HepG2 (cell line): ENCODE measurements around the gene SCGB1C2. TPM values are rescaled to one million over a fixed set of nuclear protein-coding genes. Genes with fewer than 3 reads are reported as not detected.

Source experiments
- ATAC-seq: fragments of 200-7000 bp; cut with Tn5 transposase; 3 replicates; pipeline ENCODE4 v1.9.1; 2020; ENCODE audit warnings: mild to moderate bottlenecking, moderate library complexity
- BruUV-seq: library from RNA; stranded (reverse); fragments of 400-500 nt; replicated peaks from 2 replicates; lab custom pipeline; 2021; lab: Mats Ljungman, UMichigan
- CTCF ChIA-PET: fragments of 300-600 bp; formaldehyde crosslinking; extraction: SDS; loops from one replicate; lab custom pipeline; 2021; ENCODE audit warnings: low total read pairs, inconsistent platforms, low intra/inter-chr PET ratio; lab: Yijun Ruan, JAX
- POLR2A ChIA-PET: fragments of 350-600 bp; sonication (Branson Sonifier 250); formaldehyde crosslinking; loops from one replicate; lab custom pipeline; 2020; ENCODE audit warnings: antibody characterized with exemption, inconsistent platforms; lab: Yijun Ruan, JAX
- DNase-seq: peaks from one replicate; pipeline ENCODE4 v3.0.0-alpha.2; 2015; ENCODE audit warnings: low spot score
- FAIRE-seq: peaks from 3 replicates; lab custom pipeline; 2011; peaks lifted over from hg19 to GRCh38; lab: Jason Lieb, UNC
- H2AFZ ChIP-seq: one replicate; pipeline ENCODE4 v1.6.1; 2011; ENCODE audit warnings: low read length, inconsistent platforms
- H3K27ac ChIP-seq: fragments of 300-600 bp; 3 replicates; pipeline ENCODE4 v1.8.0; 2011; ENCODE audit warnings: mixed run types, mild to moderate bottlenecking, mixed read lengths, low read length, inconsistent platforms; ENCODE audit not compliant: insufficient read depth; ENCODE audit errors: extremely low read length
- H3K27me3 ChIP-seq, 2 experiments: fragments of 200-600 bp in 1 of 2; 2 replicates in 1 of 2; 3 replicates in 1 of 2; pipeline versions ENCODE4 v1.6.0 to v1.8.0; 2011; ENCODE audit warnings: low read length in 2 of 2, mild to moderate bottlenecking in 2 of 2, moderate library complexity in 2 of 2, inconsistent platforms in 1 of 2; ENCODE audit not compliant: insufficient read depth in 2 of 2, control insufficient read depth in 1 of 2
- H3K36me3 ChIP-seq, 2 experiments: fragments of 200-600 bp in 1 of 2; replicated peaks in 1 of 2; 2 replicates in 1 of 2; 3 replicates in 1 of 2; pipeline versions ENCODE4 v1.5.1 to v1.8.0; 2011; ENCODE audit warnings: low read length in 2 of 2, inconsistent platforms in 1 of 2; ENCODE audit not compliant: insufficient read depth in 2 of 2, control insufficient read depth in 1 of 2
- H3K4me1 ChIP-seq: 2 replicates; pipeline ENCODE4 v1.5.1; 2012; ENCODE audit warnings: low read length, inconsistent platforms; ENCODE audit not compliant: insufficient read depth
- H3K4me2 ChIP-seq: 2 replicates; pipeline ENCODE4 v1.6.0; 2011; ENCODE audit warnings: low read depth, low read length, inconsistent platforms
- H3K4me3 ChIP-seq, 3 experiments: fragments of 200-600 bp in 1 of 3; sonication (generic), shearing (Covaris generic) in 1 of 3; replicated peaks in 1 of 3; 2 replicates each; pipeline ENCODE4 v1.5.1; 2011 to 2016; ENCODE audit warnings: low read length in 3 of 3, inconsistent platforms in 2 of 3, low read depth in 2 of 3, mild to moderate bottlenecking in 2 of 3, control low read depth in 1 of 3, mixed read lengths in 1 of 3; ENCODE audit not compliant: insufficient read depth in 1 of 3
- H3K79me2 ChIP-seq: one replicate; pipeline ENCODE4 v1.6.1; 2011; ENCODE audit warnings: low read length, inconsistent platforms; ENCODE audit not compliant: insufficient read depth
- H3K9ac ChIP-seq: 2 replicates; pipeline ENCODE4 v1.6.0; 2011; ENCODE audit warnings: mild to moderate bottlenecking, low read depth, low read length, inconsistent platforms; ENCODE audit not compliant: insufficient read depth
- H3K9me3 ChIP-seq: 2 replicates; pipeline ENCODE4 v1.5.1; 2012; ENCODE audit warnings: mild to moderate bottlenecking, low read length
- H4K20me1 ChIP-seq: 2 replicates; pipeline ENCODE4 v1.6.0; 2011; ENCODE audit warnings: inconsistent platforms, mild to moderate bottlenecking, low read length, moderate library complexity; ENCODE audit not compliant: insufficient read depth
- EZH2 ChIP-seq: conservative IDR thresholded peaks from 2 replicates; pipeline ENCODE4 v1.6.1; 2012; ENCODE audit warnings: mild to moderate bottlenecking, low read depth, low read length, moderate library complexity
- MED13 ChIP-seq: sonication (generic); formaldehyde crosslinking; IDR thresholded peaks from 2 replicates; pipeline ENCODE4 v1.5.0; 2020; ENCODE audit warnings: missing genetic modification reagents
- MZF1 ChIP-seq: sonication (generic); formaldehyde crosslinking; IDR thresholded peaks from 2 replicates; pipeline ENCODE4 v1.8.1; 2023; ENCODE audit warnings: mild to moderate bottlenecking, missing genetic modification reagents, borderline replicate concordance
- NR1H2 ChIP-seq: sonication (generic); formaldehyde crosslinking; IDR thresholded peaks from 2 replicates; pipeline ENCODE4 v1.8.1; 2022; ENCODE audit warnings: low read depth, missing genetic modification reagents, borderline replicate concordance
- PCBP1 ChIP-seq: fragments of 200-400 bp; formaldehyde crosslinking; IDR thresholded peaks from 2 replicates; pipeline ENCODE4 v1.6.1; 2017; ENCODE audit warnings: mild to moderate bottlenecking, low read depth, low read length, borderline replicate concordance
- RARG ChIP-seq: sonication (generic); formaldehyde crosslinking; IDR thresholded peaks from 2 replicates; pipeline ENCODE4 v1.4.0; 2020; ENCODE audit warnings: low read depth, mild to moderate bottlenecking, missing genetic modification reagents
- TFDP2 ChIP-seq: sonication (generic); formaldehyde crosslinking; IDR thresholded peaks from 2 replicates; pipeline ENCODE4 v1.4.0; 2020; ENCODE audit warnings: missing genetic modification reagents
- TOE1 ChIP-seq: sonication (generic); formaldehyde crosslinking; IDR thresholded peaks from 2 replicates; pipeline ENCODE4 v1.4.0; 2020; ENCODE audit warnings: mild to moderate bottlenecking, missing genetic modification reagents
- ZNF12 ChIP-seq: sonication (generic); formaldehyde crosslinking; IDR thresholded peaks from 2 replicates; pipeline ENCODE4 v1.5.0; 2020; ENCODE audit warnings: missing genetic modification reagents
- ZNF335 ChIP-seq: sonication (generic); formaldehyde crosslinking; IDR thresholded peaks from 2 replicates; pipeline ENCODE4 v1.4.0; 2020; ENCODE audit warnings: missing genetic modification reagents
- ZNF446 ChIP-seq: sonication (generic); formaldehyde crosslinking; IDR thresholded peaks from 2 replicates; pipeline ENCODE4 v1.5.0; 2020; ENCODE audit warnings: mild to moderate bottlenecking, missing genetic modification reagents
- ZNF652 ChIP-seq: IDR thresholded peaks from 2 replicates; pipeline ENCODE4 v1.6.1; 2016; ENCODE audit warnings: low read depth, borderline replicate concordance
- WGBS: methylation state at CpG from one replicate; pipeline ENCODE4 v1.1.6; 2017; ENCODE audit warnings: low lambda C conversion rate; 5-methylcytosine and 5-hydroxymethylcytosine counted together
- in situ Hi-C: cut with HindIII; loops from 2 replicates; pipeline ENCODE4 v1.10.0; 2017; ENCODE audit warnings: low pct_unique_long_range_greater_than_20kb; ENCODE audit not compliant: extremely low pct_ligation_motif_present
- intact Hi-C: fragments of 100-400 bp; cut with micrococcal nuclease; formaldehyde crosslinking; loops from one replicate; pipeline ENCODE4 v1.10.0; 2022; ENCODE audit not compliant: unreplicated experiment
- polyA plus RNA-seq, 8 experiments: library from polyadenylated mRNA; depleted of rRNA in 3 of 8; stranded (reverse) in 7 of 8; unstranded in 1 of 8; fragments of >200 nt; fragmentation: Illumina TruSeq in 4 of 8; extraction: Trizol in 4 of 8; gene quantifications; 2 replicates each; pipeline versions ENCODE4 v1.2.1 to v1.2.3, GENCODE V29; 2011 to 2016; ENCODE audit warnings: low read depth in 4 of 8, missing spikeins in 1 of 8, mixed read lengths in 1 of 8; ENCODE audit not compliant: insufficient read depth in 1 of 8
- total RNA-seq, 5 experiments: library from RNA; depleted of rRNA; stranded (reverse); fragments of >200 nt; fragmentation: Illumina TruSeq; extraction: Trizol; gene quantifications; 2 replicates each; pipeline ENCODE4 v1.2.3, GENCODE V29; 2016; ENCODE audit warnings: low read depth in 1 of 5

SCGB1C2 gene
- total and polyA plus RNA-seq, 2 of the 13 experiments (the other 11 are each of a cell fraction or from before 2014, with no cell fraction given): not detected

- no peaks in the 10 kb centered on the region for H3K79me2 ChIP-seq
- CTCF ChIA-PET: no interaction called here
- peaks cover 8 to 44% of the 10 kb centered on the region in 2 experiments for H3K27me3 ChIP-seq
- WGBS: 49% methylated on average over 7 of the region's 7 CpGs
- DNase-seq (no peak), FAIRE-seq (no peak), ATAC-seq (no peak)
- no peak overlapping the region for H3K27ac ChIP-seq
- POLR2A ChIA-PET: no interaction called here
- BruUV-seq: no TSS peak
- TF ChIP-seq ZNF652 (CRISPR knock-in tag) (no peak), MED13 (CRISPR knock-in tag) (no peak), EZH2 (no peak), ZNF12 (no peak), RARG (CRISPR knock-in tag) (no peak), ZNF335 (CRISPR knock-in tag) (no peak), ZNF446 (CRISPR knock-in tag) (no peak), NR1H2 (CRISPR knock-in tag) (no peak), PCBP1 (no peak), TFDP2 (CRISPR knock-in tag) (no peak), TOE1 (CRISPR knock-in tag) (no peak), MZF1 (CRISPR knock-in tag) (no peak)
- H3K9me3 ChIP-seq: no peaks in the 10 kb centered on the region
- no peak overlapping the region for H2AFZ ChIP-seq
- no peaks in the 10 kb centered on the region for H3K4me1 ChIP-seq
- H3K4me3 ChIP-seq: no peak overlapping the region
- H3K4me2 ChIP-seq: no peak overlapping the region
- intact Hi-C loops (no loop called here), in situ Hi-C loops (no loop called here)
- H4K20me1 ChIP-seq: no peaks in the 10 kb centered on the region
- H3K36me3 ChIP-seq: no peaks in the 10 kb centered on the region
- H3K9ac ChIP-seq: no peak overlapping the region
Measured at GRCh38 chr17:158379-158778, 21.0 kb downstream of the SCGB1C2 start.
